Endothelial cell of umbilical vein (primary cell): Measurements from ENCODE around the gene STN1. TPM values are rescaled to one million over a fixed set of nuclear protein-coding genes. Genes with fewer than 3 reads are reported as not detected.

Experiments
- BruUV-seq: library from RNA; stranded (reverse); fragments of 400-500 nt; replicated peaks from 2 replicates; lab custom pipeline; 2021; lab: Mats Ljungman, UMichigan
- CTCF ChIA-PET: fragments of 300-600, 350-600 bp; sonication (Branson Sonifier 250); formaldehyde crosslinking; loops from one replicate; lab custom pipeline; 2021; ENCODE audit warnings: antibody characterized with exemption, inconsistent platforms; lab: Charles Lee
- POLR2A ChIA-PET: fragments of 300-600, 350-600 bp; sonication (Branson Sonifier 250); formaldehyde crosslinking; loops from one replicate; lab custom pipeline; 2021; ENCODE audit warnings: antibody characterized with exemption, inconsistent platforms; lab: Charles Lee
- DNase-seq: peaks from one replicate; pipeline ENCODE4 v3.0.0-alpha.2; 2011; ENCODE audit warnings: low read depth, low spot score
- FAIRE-seq: peaks from 2 replicates; lab custom pipeline; 2011; peaks lifted over from hg19 to GRCh38; lab: Jason Lieb, UNC
- H2AFZ ChIP-seq: 2 replicates; pipeline ENCODE4 v1.6.0; 2012; ENCODE audit warnings: low read depth, low read length, control low read depth, inconsistent platforms
- H3K27ac ChIP-seq: 2 replicates; pipeline ENCODE4 v1.5.1; 2011; ENCODE audit warnings: low read depth, mild to moderate bottlenecking, control low read depth, low read length, moderate library complexity; ENCODE audit not compliant: insufficient read depth
- H3K27me3 ChIP-seq, 2 experiments: 2 replicates each; pipeline versions ENCODE4 v1.6.0 to v1.6.1; 2011; ENCODE audit warnings: low read length in 2 of 2, mixed read lengths in 1 of 2; ENCODE audit not compliant: control insufficient read depth in 2 of 2, insufficient read depth in 2 of 2
- H3K36me3 ChIP-seq, 2 experiments: 2 replicates in 1 of 2; 3 replicates in 1 of 2; pipeline ENCODE4 v1.5.1; 2011; ENCODE audit warnings: low read length in 2 of 2, mild to moderate bottlenecking in 1 of 2, moderate library complexity in 1 of 2; ENCODE audit not compliant: control insufficient read depth in 2 of 2, insufficient read depth in 2 of 2; ENCODE audit errors: extremely low read depth in 1 of 2
- H3K4me1 ChIP-seq: 3 replicates; pipeline ENCODE4 v1.5.1; 2011; ENCODE audit warnings: mild to moderate bottlenecking, low read length; ENCODE audit not compliant: control insufficient read depth, insufficient read depth; ENCODE audit errors: extremely low read depth
- H3K4me2 ChIP-seq: 2 replicates; pipeline ENCODE4 v1.6.1; 2011; ENCODE audit warnings: low read length, control low read depth, mixed read lengths; ENCODE audit not compliant: insufficient read depth
- H3K4me3 ChIP-seq, 3 experiments: fragments of 200-600 bp in 1 of 3; sonication (generic), shearing (Covaris generic) in 1 of 3; replicated peaks in 1 of 3; 2 replicates each; pipeline ENCODE4 v1.5.1; 2011 to 2016; ENCODE audit warnings: control low read depth in 3 of 3, low read length in 3 of 3, mild to moderate bottlenecking in 2 of 3, inconsistent platforms in 1 of 3, low read depth in 1 of 3, moderate library complexity in 1 of 3; ENCODE audit not compliant: insufficient read depth in 1 of 3
- H3K79me2 ChIP-seq: 2 replicates; pipeline ENCODE4 v1.6.0; 2012; ENCODE audit warnings: low read length, inconsistent platforms; ENCODE audit not compliant: control insufficient read depth, insufficient read depth
- H3K9ac ChIP-seq: replicated peaks from 2 replicates; pipeline ENCODE3; 2011; ENCODE audit warnings: low read length, control low read depth; ENCODE audit not compliant: insufficient read depth; ENCODE audit errors: extremely low read depth
- H3K9me1 ChIP-seq: replicated peaks from 3 replicates; pipeline ENCODE4 v1.6.0; 2011; ENCODE audit warnings: mild to moderate bottlenecking, low read length; ENCODE audit not compliant: control insufficient read depth, insufficient read depth; ENCODE audit errors: extremely low read depth
- H3K9me3 ChIP-seq: replicated peaks from 2 replicates; pipeline ENCODE4 v1.5.1; 2012; ENCODE audit warnings: low read length, inconsistent platforms; ENCODE audit not compliant: control insufficient read depth, insufficient read depth
- H4K20me1 ChIP-seq: replicated peaks from 2 replicates; pipeline ENCODE3; 2011; ENCODE audit warnings: mild to moderate bottlenecking, low read length; ENCODE audit not compliant: control insufficient read depth, insufficient read depth; ENCODE audit errors: extremely low read depth
- EZH2 ChIP-seq: IDR thresholded peaks from 2 replicates; pipeline ENCODE4 v1.6.1; 2012; ENCODE audit warnings: borderline replicate concordance, low read depth, mild to moderate bottlenecking, moderate library complexity, low read length, inconsistent platforms; ENCODE audit not compliant: severe bottlenecking
- FOS ChIP-seq: IDR thresholded peaks from 2 replicates; pipeline ENCODE4 v1.6.1; 2011; ENCODE audit warnings: mild to moderate bottlenecking, low read length, moderate library complexity, borderline replicate concordance; ENCODE audit not compliant: insufficient read depth
- GATA2 ChIP-seq: IDR thresholded peaks from 2 replicates; pipeline ENCODE4 v1.7.0; 2011; ENCODE audit warnings: low read depth, mild to moderate bottlenecking, moderate library complexity, mixed read lengths, low read length; ENCODE audit not compliant: insufficient read length, insufficient read depth
- JUN ChIP-seq: IDR thresholded peaks from 2 replicates; pipeline ENCODE4 v1.6.1; 2011; ENCODE audit warnings: borderline replicate concordance, low read depth; ENCODE audit not compliant: insufficient read length, insufficient read depth
- MYC ChIP-seq: IDR thresholded peaks from one replicate; pipeline ENCODE4 v1.6.1; 2011; ENCODE audit warnings: mild to moderate bottlenecking, low read depth, low read length
- POLR2A ChIP-seq: IDR thresholded peaks from 2 replicates; pipeline ENCODE4 v1.6.1; 2012; ENCODE audit warnings: low read depth, mild to moderate bottlenecking, control low read depth, low read length
- POLR2AphosphoS5 ChIP-seq: IDR thresholded peaks from 2 replicates; pipeline ENCODE4 v1.6.1; 2012; ENCODE audit warnings: low read depth, mild to moderate bottlenecking, control low read depth, low read length, moderate library complexity; ENCODE audit not compliant: insufficient read depth
- dilution Hi-C: fragments of 300-500 bp; cut with MboI; formaldehyde crosslinking; loops from one replicate; pipeline ENCODE4 v1.15.0; 2019; ENCODE audit warnings: low sequenced_read_pairs; ENCODE audit not compliant: extremely low pct_ligation_motif_present
- intact Hi-C: fragments of 100-400 bp; cut with micrococcal nuclease; formaldehyde crosslinking; loops from one replicate; pipeline ENCODE4 v1.10.0; 2022
- polyA plus RNA-seq, 4 experiments: library from polyadenylated mRNA; depleted of rRNA in 3 of 4; stranded (reverse) in 3 of 4; unstranded in 1 of 4; fragments of >200 nt; gene quantifications; 2 replicates each; pipeline versions ENCODE4 v1.2.1 to v1.2.3, GENCODE V29; 2011 to 2012; ENCODE audit warnings: missing spikeins in 1 of 4
- total RNA-seq: library from RNA; stranded (reverse); gene quantifications from 2 replicates; pipeline ENCODE4 v1.2.3, GENCODE V29; 2021
- TF ChIP-seq, protein P1 (sequence below), 2 donors: IDR thresholded peaks; 1 replicate in 1 of 2; 2 replicates in 1 of 2; pipeline ENCODE4 v1.5.1; 2011; ENCODE audit warnings: low read length in 2 of 2, mild to moderate bottlenecking in 2 of 2, moderate library complexity in 2 of 2, control low read depth in 1 of 2, inconsistent platforms in 1 of 2, low read depth in 1 of 2; ENCODE audit not compliant: insufficient read depth in 1 of 2; ENCODE audit errors: extremely low read depth in 1 of 2
- TF ChIP-seq, protein P2 (sequence below): IDR thresholded peaks from 2 replicates; pipeline ENCODE4 v1.6.1; 2011; ENCODE audit not compliant: insufficient read depth, insufficient read length

The STN1 gene
- total and polyA plus RNA-seq, 2 donors (not counting 3 experiments of a cell fraction or from before 2014, with no cell fraction given) = 10.8 to 15.3 TPM

DNA sequence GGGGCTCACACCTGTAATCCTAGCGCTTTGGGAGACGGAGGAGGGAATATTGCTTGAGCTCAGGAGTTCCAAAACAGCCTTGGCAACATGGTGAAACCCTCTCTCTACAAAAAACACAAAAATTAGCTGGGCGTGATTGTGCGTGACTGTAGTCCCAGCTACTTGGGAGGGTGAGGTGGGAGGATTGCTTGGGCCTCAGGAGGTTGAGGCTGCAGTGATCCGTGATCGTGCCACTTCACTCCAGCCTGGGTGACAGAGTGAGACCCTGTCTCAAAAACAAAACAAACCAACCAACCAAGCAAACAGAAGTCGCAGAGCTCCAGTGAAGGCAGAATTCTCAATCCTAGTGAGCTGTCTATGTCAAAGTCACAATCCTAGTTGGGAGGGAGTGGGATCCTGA is 14.3 kb upstream of the STN1 start:
- Histone ChIP-seq H3K9ac (no peak overlapping the region), H3K36me3 (no peaks in the 10 kb centered on the region), H3K79me2 (no peaks in the 10 kb centered on the region), H3K9me1 (no peaks in the 10 kb centered on the region), H2AFZ (no peak overlapping the region), H3K4me3 (no peak overlapping the region), H3K4me1 (no peaks in the 10 kb centered on the region), H3K4me2 (no peak overlapping the region), H4K20me1 (no peaks in the 10 kb centered on the region), H3K9me3 (no peaks in the 10 kb centered on the region), H3K27me3 (no peaks in the 10 kb centered on the region), H3K27ac (no peak overlapping the region)
- POLR2A ChIA-PET = interaction anchor here (0.5 kb wide), 1 partner anchor 10 kb away, joined by 3 read pairs; no protein-coding TSS in a partner anchor
- no TSS peak for BruUV-seq
- FAIRE-seq (no peak), DNase-seq (no peak)
- dilution Hi-C loops (no loop called here), intact Hi-C loops (no loop called here)
- CTCF ChIA-PET = interaction anchor here (0.9 to 1.1 kb wide), 2 partner anchors 11 to 44 kb away, joined by 3 to 5 read pairs; no protein-coding TSS in a partner anchor
- TF ChIP-seq, protein P1, sequence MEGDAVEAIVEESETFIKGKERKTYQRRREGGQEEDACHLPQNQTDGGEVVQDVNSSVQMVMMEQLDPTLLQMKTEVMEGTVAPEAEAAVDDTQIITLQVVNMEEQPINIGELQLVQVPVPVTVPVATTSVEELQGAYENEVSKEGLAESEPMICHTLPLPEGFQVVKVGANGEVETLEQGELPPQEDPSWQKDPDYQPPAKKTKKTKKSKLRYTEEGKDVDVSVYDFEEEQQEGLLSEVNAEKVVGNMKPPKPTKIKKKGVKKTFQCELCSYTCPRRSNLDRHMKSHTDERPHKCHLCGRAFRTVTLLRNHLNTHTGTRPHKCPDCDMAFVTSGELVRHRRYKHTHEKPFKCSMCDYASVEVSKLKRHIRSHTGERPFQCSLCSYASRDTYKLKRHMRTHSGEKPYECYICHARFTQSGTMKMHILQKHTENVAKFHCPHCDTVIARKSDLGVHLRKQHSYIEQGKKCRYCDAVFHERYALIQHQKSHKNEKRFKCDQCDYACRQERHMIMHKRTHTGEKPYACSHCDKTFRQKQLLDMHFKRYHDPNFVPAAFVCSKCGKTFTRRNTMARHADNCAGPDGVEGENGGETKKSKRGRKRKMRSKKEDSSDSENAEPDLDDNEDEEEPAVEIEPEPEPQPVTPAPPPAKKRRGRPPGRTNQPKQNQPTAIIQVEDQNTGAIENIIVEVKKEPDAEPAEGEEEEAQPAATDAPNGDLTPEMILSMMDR (IDR thresholded peaks at IDR 0.05; ENCODE audit: extremely low read depth in 1 of 2, insufficient read depth in 1 of 2, low read depth in 1 of 2, low read length in 2 of 2) = no peak
- TF ChIP-seq EZH2 = no peak
- no peak for TF ChIP-seq JUN
- no peak for TF ChIP-seq POLR2A
- no peak for TF ChIP-seq MYC
- TF ChIP-seq, protein P2, sequence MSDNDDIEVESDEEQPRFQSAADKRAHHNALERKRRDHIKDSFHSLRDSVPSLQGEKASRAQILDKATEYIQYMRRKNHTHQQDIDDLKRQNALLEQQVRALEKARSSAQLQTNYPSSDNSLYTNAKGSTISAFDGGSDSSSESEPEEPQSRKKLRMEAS = no peak
- TF ChIP-seq GATA2 = no peak
- no peak for TF ChIP-seq FOS
- TF ChIP-seq POLR2AphosphoS5 = no peak
